B cell (primary cell): ENCODE data around the gene LCN2. TPM values are rescaled to one million over a fixed set of nuclear protein-coding genes. Genes with fewer than 3 reads are reported as not detected.

ENCODE experiments used
- ATAC-seq: fragments of 200-7000 bp; cut with Tn5 transposase; one replicate; pipeline ENCODE4 v1.10.0; 2021; ENCODE audit warnings: low read depth, mild to moderate bottlenecking, moderate number of reproducible peaks, moderate library complexity
- CTCF ChIA-PET: fragments of 350-600 bp; sonication (Branson Sonifier 250); formaldehyde crosslinking; loops from one replicate; lab custom pipeline; 2021; ENCODE audit warnings: antibody characterized with exemption, inconsistent platforms; lab: Charles Lee
- POLR2A ChIA-PET: fragments of 350-600 bp; sonication (Branson Sonifier 250); formaldehyde crosslinking; loops from one replicate; lab custom pipeline; 2021; ENCODE audit warnings: antibody characterized with exemption; lab: Charles Lee
- DNase-seq: peaks from one replicate; pipeline ENCODE4 v3.0.0; 2013
- H2AFZ ChIP-seq: 2 replicates; pipeline ENCODE4 v1.6.1; 2012; ENCODE audit warnings: mild to moderate bottlenecking, low read depth, low read length; ENCODE audit not compliant: insufficient read depth, poor library complexity, severe bottlenecking
- H3K27ac ChIP-seq, 2 donors: 1 replicate in 1 of 2; 2 replicates in 1 of 2; pipeline ENCODE4 v1.5.1; 2012 to 2013; ENCODE audit warnings: low read length in 2 of 2, mild to moderate bottlenecking in 2 of 2, moderate library complexity in 1 of 2
- H3K27me3 ChIP-seq, 4 experiments: fragments of 200-600 bp in 1 of 4; sonication (generic) in 1 of 4; replicated peaks in 1 of 4; 1 replicate in 2 of 4; 2 replicates in 2 of 4; pipeline versions ENCODE4 v1.6.1 to v1.7.0; 2013 to 2016; ENCODE audit warnings: low read length in 3 of 4, mild to moderate bottlenecking in 2 of 4, mixed read lengths in 1 of 4, moderate library complexity in 1 of 4; ENCODE audit not compliant: insufficient read depth in 4 of 4, control insufficient read depth in 3 of 4; ENCODE audit errors: control extremely low read depth in 1 of 4
- H3K36me3 ChIP-seq, 2 experiments: replicated peaks in 1 of 2; 1 replicate in 1 of 2; 2 replicates in 1 of 2; pipeline versions ENCODE4 v1.6.1 to v1.7.1; 2013; ENCODE audit warnings: low read length in 1 of 2; ENCODE audit not compliant: insufficient read depth in 2 of 2, control insufficient read depth in 1 of 2; ENCODE audit errors: control extremely low read depth in 1 of 2, extremely low read depth in 1 of 2
- H3K4me1 ChIP-seq, 2 donors: fragments of 200-600 bp in 1 of 2; sonication (generic) in 1 of 2; 1 replicate in 1 of 2; 2 replicates in 1 of 2; pipeline versions ENCODE4 v1.5.1 to v1.6.1; 2013 to 2017; ENCODE audit warnings: low read length in 2 of 2; ENCODE audit not compliant: control insufficient read depth in 2 of 2, insufficient read depth in 2 of 2
- H3K4me2 ChIP-seq: replicated peaks from 2 replicates; pipeline ENCODE3; 2012; ENCODE audit warnings: mild to moderate bottlenecking, low read depth, low read length; ENCODE audit not compliant: poor library complexity, severe bottlenecking
- H3K4me3 ChIP-seq, 5 experiments: fragments of 200-600 bp in 1 of 5; sonication (generic) in 1 of 5; 1 replicate in 3 of 5; 2 replicates in 2 of 5; pipeline versions ENCODE4 v1.5.1 to v1.7.0; 2011 to 2016; ENCODE audit warnings: low read length in 4 of 5, mild to moderate bottlenecking in 4 of 5, low read depth in 2 of 5, control low read depth in 1 of 5, moderate library complexity in 1 of 5; ENCODE audit not compliant: insufficient read depth in 1 of 5; ENCODE audit errors: control extremely low read depth in 1 of 5, extremely low read depth in 1 of 5
- H3K79me2 ChIP-seq: fragments of 200-600 bp; sonication (generic); one replicate; pipeline ENCODE4 v1.6.0; 2016; ENCODE audit warnings: low read length; ENCODE audit not compliant: control insufficient read depth, insufficient read depth
- H3K9ac ChIP-seq: fragments of 200-600 bp; sonication (generic); 2 replicates; pipeline ENCODE4 v1.6.1; 2017; ENCODE audit warnings: mild to moderate bottlenecking, low read length, moderate library complexity
- H3K9me3 ChIP-seq, 3 donors: one replicate each; pipeline versions ENCODE4 v1.6.1 to v1.7.1; 2013; ENCODE audit warnings: low read length in 2 of 3; ENCODE audit not compliant: control insufficient read depth in 2 of 3, insufficient read depth in 1 of 3; ENCODE audit errors: control extremely low read depth in 1 of 3
- H4K20me1 ChIP-seq: 2 replicates; pipeline ENCODE4 v1.6.0; 2012; ENCODE audit warnings: mild to moderate bottlenecking, low read length; ENCODE audit not compliant: insufficient read depth, control insufficient read depth, poor library complexity, severe bottlenecking
- H3K27ac Mint-ChIP-seq: one replicate; pipeline ENCODE4 v1.8.0; 2021; ENCODE audit warnings: mixed read lengths
- H3K27me3 Mint-ChIP-seq: one replicate; pipeline ENCODE4 v1.8.0; 2021; ENCODE audit warnings: mixed read lengths
- H3K4me1 Mint-ChIP-seq: one replicate; pipeline ENCODE4 v1.8.0; 2021; ENCODE audit warnings: mixed read lengths
- H3K4me3 Mint-ChIP-seq: one replicate; pipeline ENCODE4 v1.8.0; 2021; ENCODE audit warnings: mixed read lengths
- H3K9me3 Mint-ChIP-seq: one replicate; pipeline ENCODE4 v1.8.0; 2022; ENCODE audit warnings: mixed read lengths; ENCODE audit not compliant: insufficient read depth
- CTCF ChIP-seq: fragments of 200-600 bp; IDR thresholded peaks from one replicate; pipeline ENCODE4 v1.8.0; 2022; ENCODE audit warnings: antibody characterized with exemption, mild to moderate bottlenecking
- EZH2 ChIP-seq: IDR thresholded peaks from 2 replicates; pipeline ENCODE4 v1.6.1; 2012; ENCODE audit warnings: borderline replicate concordance, low read depth, mild to moderate bottlenecking, moderate library complexity, low read length; ENCODE audit not compliant: insufficient read depth, poor library complexity, severe bottlenecking
- WGBS: methylation state at CpG from one replicate; pipeline ENCODE4 v1.1.5; 2013; ENCODE audit warnings: missing lambda C conversion rate; ENCODE audit not compliant: insufficient coverage; 5-methylcytosine and 5-hydroxymethylcytosine counted together
- intact Hi-C: fragments of 100-400 bp; cut with micrococcal nuclease; formaldehyde crosslinking; loops from one replicate; pipeline ENCODE4 v1.10.0; 2022
- polyA plus RNA-seq: library from polyadenylated mRNA; depleted of rRNA; stranded (reverse); fragments of >200 nt; gene quantifications from 2 replicates; pipeline ENCODE4 v1.2.3, GENCODE V29; 2012
- total RNA-seq, 2 donors: library from RNA; stranded (reverse); fragments of 120-200 nt in 1 of 2; gene quantifications; 1 replicate in 1 of 2; 2 replicates in 1 of 2; pipeline versions ENCODE4 v1.2.3 to v1.2.4, GENCODE V29; 2013 to 2022

Gene LCN2
- total and polyA plus RNA-seq, 2 donors (not counting 1 experiment from before 2014, with no cell fraction given) = not detected

GRCh38 chr9:128190516-128191405, 41.5 kb downstream of the LCN2 start:
- Histone ChIP-seq H3K4me1 (peaks cover 12 to 24% of the 10 kb centered on the region in 2 donors), H3K27ac (peak overlapping the region; percentile 44 to 76), H4K20me1 (no peaks in the 10 kb centered on the region), H3K4me2 (peak overlapping the region; percentile 75), H3K36me3 (peaks cover 0 to 17% of the 10 kb centered on the region in 2 experiments), H3K27me3 (no peaks in the 10 kb centered on the region), H3K9me3 (no peaks in the 10 kb centered on the region), H2AFZ (peak overlapping the region; percentile 93), H3K9ac (peak overlapping the region; percentile 83), H3K79me2 (peaks cover 43% of the 10 kb centered on the region), H3K4me3 (peak overlapping the region; percentile 13 to 82 (median 72))
- CTCF ChIA-PET = interaction anchor here (0.6 to 2.0 kb wide), 5 partner anchors 10 to 151 kb away, joined by 3 to 5 read pairs (median 4); partner anchors contain the start of gene BBLN
- 23% methylated on average over 32 of the region's 32 CpGs for WGBS
- peak overlapping the region; percentile 94 for H3K4me3 Mint-ChIP-seq
- no peaks in the 10 kb centered on the region for H3K9me3 Mint-ChIP-seq
- DNase-seq (no peak), ATAC-seq (peak; percentile 40)
- intact Hi-C loops = loop anchor here (1.0 to 10.0 kb wide), 6 partner anchors 13 to 364 kb away; partner anchors contain the start of genes BBLN, COQ4, DNM1 and SLC27A4
- peak overlapping the region; percentile 92 for H3K27ac Mint-ChIP-seq
- H3K27me3 Mint-ChIP-seq = no peaks in the 10 kb centered on the region
- peaks cover 29% of the 10 kb centered on the region for H3K4me1 Mint-ChIP-seq
- TF ChIP-seq CTCF (no peak), EZH2 (no peak)
- POLR2A ChIA-PET = interaction anchor here (1.6 kb wide), 1 partner anchor 30 kb away, joined by 11 read pairs; the partner anchor contains the start of gene BBLN
